Trophoblast cell (in vitro differentiated cells and primary cell): ENCODE measurements around the gene SORCS1.

Experiments
- DNase-seq, 2 donors: peaks; one replicate each; pipeline ENCODE4 v3.0.0-alpha.2; 2016
- H2AFZ ChIP-seq: 2 replicates; pipeline ENCODE4 v1.6.1; 2013; ENCODE audit warnings: low read length, moderate library complexity, mild to moderate bottlenecking; ENCODE audit not compliant: insufficient read depth, poor library complexity
- H2AK5ac ChIP-seq: 2 replicates; pipeline ENCODE4 v1.6.1; 2013; ENCODE audit warnings: mild to moderate bottlenecking, low read length
- H2BK120ac ChIP-seq: 2 replicates; pipeline ENCODE4 v1.6.1; 2013; ENCODE audit warnings: low read length, mild to moderate bottlenecking, moderate library complexity; ENCODE audit not compliant: insufficient read depth, poor library complexity
- H2BK12ac ChIP-seq: 2 replicates; pipeline ENCODE4 v1.6.1; 2013; ENCODE audit warnings: mild to moderate bottlenecking, low read length, moderate library complexity
- H2BK5ac ChIP-seq: 2 replicates; pipeline ENCODE4 v1.6.1; 2013; ENCODE audit warnings: low read length, low read depth, moderate library complexity, mild to moderate bottlenecking; ENCODE audit not compliant: poor library complexity
- H3K14ac ChIP-seq: 2 replicates; pipeline ENCODE4 v1.6.1; 2013; ENCODE audit warnings: mild to moderate bottlenecking, low read length
- H3K18ac ChIP-seq: 2 replicates; pipeline ENCODE4 v1.6.1; 2013; ENCODE audit warnings: mild to moderate bottlenecking, low read length
- H3K23ac ChIP-seq: 2 replicates; pipeline ENCODE4 v1.6.1; 2013; ENCODE audit warnings: low read length
- H3K27ac ChIP-seq: 2 replicates; pipeline ENCODE4 v1.5.1; 2013; ENCODE audit warnings: low read depth, mild to moderate bottlenecking, inconsistent platforms, low read length, moderate library complexity
- H3K27me3 ChIP-seq: 2 replicates; pipeline ENCODE4 v1.6.1; 2013; ENCODE audit warnings: inconsistent platforms, mild to moderate bottlenecking, low read length, moderate library complexity; ENCODE audit not compliant: insufficient read depth
- H3K36me3 ChIP-seq, 2 experiments: 1 replicate in 1 of 2; 2 replicates in 1 of 2; pipeline ENCODE4 v1.6.1; 2013; ENCODE audit warnings: low read length in 2 of 2, mild to moderate bottlenecking in 2 of 2, moderate library complexity in 1 of 2; ENCODE audit not compliant: insufficient read depth in 2 of 2, control insufficient read depth in 1 of 2
- H3K4ac ChIP-seq: 2 replicates; pipeline ENCODE4 v1.6.1; 2013; ENCODE audit warnings: low read depth, mild to moderate bottlenecking, low read length, moderate library complexity
- H3K4me1 ChIP-seq, 2 experiments: 1 replicate in 1 of 2; 2 replicates in 1 of 2; pipeline ENCODE4 v1.6.1; 2013; ENCODE audit warnings: low read length in 2 of 2, mild to moderate bottlenecking in 2 of 2, moderate library complexity in 1 of 2; ENCODE audit not compliant: insufficient read depth in 2 of 2, control insufficient read depth in 1 of 2
- H3K4me2 ChIP-seq: 2 replicates; pipeline ENCODE4 v1.6.1; 2013; ENCODE audit warnings: inconsistent platforms, mild to moderate bottlenecking, low read length, moderate library complexity
- H3K4me3 ChIP-seq: 2 replicates; pipeline ENCODE4 v1.5.1; 2013; ENCODE audit warnings: mild to moderate bottlenecking, low read depth, low read length, inconsistent platforms
- H3K79me1 ChIP-seq: one replicate; pipeline ENCODE4 v1.6.1; 2013; ENCODE audit warnings: low read length
- H3K79me2 ChIP-seq: 2 replicates; pipeline ENCODE4 v1.6.1; 2013; ENCODE audit warnings: low read length, mild to moderate bottlenecking; ENCODE audit not compliant: control insufficient read depth, insufficient read depth, poor library complexity
- H3K9ac ChIP-seq: 2 replicates; pipeline ENCODE4 v1.6.1; 2013; ENCODE audit warnings: mild to moderate bottlenecking, low read length
- H3K9me3 ChIP-seq: 2 replicates; pipeline ENCODE4 v1.6.1; 2013; ENCODE audit warnings: low read depth, mild to moderate bottlenecking, control low read depth, inconsistent platforms, low read length; ENCODE audit not compliant: insufficient read depth
- H4K12ac ChIP-seq: 2 replicates; pipeline ENCODE4 v1.6.1; 2013; ENCODE audit warnings: low read depth, mild to moderate bottlenecking, low read length, moderate library complexity
- H4K8ac ChIP-seq: 2 replicates; pipeline ENCODE4 v1.6.1; 2013; ENCODE audit warnings: low read depth, mild to moderate bottlenecking, low read length, moderate library complexity
- H4K91ac ChIP-seq: one replicate; pipeline ENCODE4 v1.6.1; 2013; ENCODE audit warnings: low read depth, mild to moderate bottlenecking, low read length, moderate library complexity
- WGBS: extraction: QIAGEN DNeasy Blood & Tissue Kit; methylation state at CpG from one replicate; pipeline ENCODE4 v1.1.7; 2013; ENCODE audit warnings: missing lambda C conversion rate; ENCODE audit not compliant: insufficient read length, insufficient coverage; ENCODE audit errors: extremely low coverage; 5-methylcytosine and 5-hydroxymethylcytosine counted together

Gene SORCS1

GRCh38 chr10:106595281-106595680, 569.2 kb downstream of the SORCS1 start:
- Histone ChIP-seq H2AFZ (no peak overlapping the region), H4K8ac (no peak overlapping the region), H2BK5ac (no peak overlapping the region), H3K27ac (no peak overlapping the region), H3K79me1 (no peaks in the 10 kb centered on the region), H3K79me2 (no peaks in the 10 kb centered on the region), H3K14ac (no peak overlapping the region), H4K91ac (no peak overlapping the region), H3K18ac (no peak overlapping the region), H3K4me3 (no peak overlapping the region), H4K12ac (no peak overlapping the region), H3K27me3 (no peaks in the 10 kb centered on the region), H3K23ac (no peak overlapping the region), H3K4ac (no peak overlapping the region), H2BK12ac (no peak overlapping the region), H3K4me1 (no peaks in the 10 kb centered on the region), H3K36me3 (no peaks in the 10 kb centered on the region), H3K9me3 (no peaks in the 10 kb centered on the region), H3K4me2 (no peak overlapping the region), H2AK5ac (no peak overlapping the region), H2BK120ac (no peak overlapping the region), H3K9ac (no peak overlapping the region)
- DNase-seq = no peak
- WGBS = no CpG with 5 or more reads among the region's 4 CpGs

- Histone ChIP-seq H3K9ac (no peak overlapping the region), H4K91ac (no peak overlapping the region), H4K12ac (no peak overlapping the region), H3K4me1 (no peaks in the 10 kb centered on the region), H2AK5ac (no peak overlapping the region), H4K8ac (no peak overlapping the region), H3K4ac (no peak overlapping the region), H2BK5ac (no peak overlapping the region), H3K27ac (no peak overlapping the region), H3K4me2 (no peak overlapping the region), H3K27me3 (no peaks in the 10 kb centered on the region), H3K79me2 (no peaks in the 10 kb centered on the region), H3K18ac (no peak overlapping the region), H3K14ac (no peak overlapping the region), H3K36me3 (no peaks in the 10 kb centered on the region), H3K79me1 (no peaks in the 10 kb centered on the region), H3K23ac (no peak overlapping the region), H2BK120ac (no peak overlapping the region), H3K4me3 (no peak overlapping the region), H2BK12ac (no peak overlapping the region), H2AFZ (no peak overlapping the region), H3K9me3 (no peaks in the 10 kb centered on the region)
- no peak for DNase-seq
- no CpG with 5 or more reads among the region's 1 CpG for WGBS
These were observed 570.6 kb downstream of the SORCS1 start for GRCh38 chr10:106593876-106594275.

- no peak overlapping the region for H3K27ac ChIP-seq
These were observed 572.1 kb downstream of the SORCS1 start for GRCh38 chr10:106592396-106592795.

GRCh38 chr10:106582291-106582690, 582.2 kb downstream of the SORCS1 start:
- Histone ChIP-seq H2BK5ac (no peak overlapping the region), H2AFZ (no peak overlapping the region), H4K12ac (no peak overlapping the region), H3K9ac (no peak overlapping the region), H3K4me1 (peaks cover 0 to 3% of the 10 kb centered on the region in 2 experiments), H2BK12ac (no peak overlapping the region), H3K27ac (no peak overlapping the region), H3K4ac (no peak overlapping the region), H3K79me2 (no peaks in the 10 kb centered on the region), H3K4me2 (no peak overlapping the region), H4K91ac (no peak overlapping the region), H2AK5ac (no peak overlapping the region), H3K4me3 (no peak overlapping the region), H3K14ac (no peak overlapping the region), H3K23ac (no peak overlapping the region), H4K8ac (no peak overlapping the region), H3K79me1 (no peaks in the 10 kb centered on the region), H3K27me3 (no peaks in the 10 kb centered on the region), H3K9me3 (no peaks in the 10 kb centered on the region), H2BK120ac (no peak overlapping the region), H3K36me3 (no peaks in the 10 kb centered on the region), H3K18ac (no peak overlapping the region)
- WGBS = no CpG with 5 or more reads among the region's 2 CpGs
- DNase-seq = no peak

More at GRCh38 chr10:106592396-106592795, 572.1 kb downstream of the SORCS1 start:
- Histone ChIP-seq H3K23ac (no peak overlapping the region), H3K18ac (no peak overlapping the region), H2BK5ac (no peak overlapping the region), H4K91ac (no peak overlapping the region), H2BK12ac (no peak overlapping the region), H3K4me1 (no peaks in the 10 kb centered on the region), H3K79me1 (no peaks in the 10 kb centered on the region), H3K36me3 (no peaks in the 10 kb centered on the region), H4K8ac (no peak overlapping the region), H3K9me3 (no peaks in the 10 kb centered on the region), H3K79me2 (no peaks in the 10 kb centered on the region), H3K4me3 (no peak overlapping the region), H3K27me3 (no peaks in the 10 kb centered on the region), H3K4me2 (no peak overlapping the region), H2AFZ (no peak overlapping the region), H3K4ac (no peak overlapping the region), H4K12ac (no peak overlapping the region), H2AK5ac (no peak overlapping the region), H2BK120ac (no peak overlapping the region), H3K14ac (no peak overlapping the region), H3K9ac (no peak overlapping the region)
- DNase-seq = no peak
